ENCODE data around the gene UGT1A5.
"Not testable (repeated sequence)": the region's sequence is repeated elsewhere in the genome, so short reads cannot be mapped to it uniquely, and the experiment has no call there.

The UGT1A5 gene

DNA sequence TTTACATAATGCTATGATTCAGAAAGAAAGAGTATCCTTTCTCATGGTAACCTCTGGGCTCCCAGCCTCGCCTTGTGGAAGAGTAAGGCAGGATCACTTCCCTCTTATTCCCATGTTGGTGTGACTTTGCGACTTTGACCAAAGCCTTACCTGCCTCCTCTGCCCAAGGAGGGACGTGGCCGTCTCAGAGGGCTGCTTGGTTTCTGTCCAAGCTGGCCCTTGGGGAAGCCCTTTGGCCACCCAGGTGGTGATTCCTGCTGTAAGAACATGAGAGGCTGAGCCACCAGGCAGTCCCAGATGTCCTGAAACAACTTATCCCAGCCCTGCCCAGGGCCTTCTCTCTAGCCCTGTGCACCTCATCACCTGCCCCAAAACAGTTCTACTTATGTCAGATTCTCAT is 14.0 kb upstream of the UGT1A5 start:
- no peak for DNase-seq

GRCh38 chr2:233699424-233700027 is 13.2 kb upstream of the UGT1A5 start:
- no peak for DNase-seq

DNA sequence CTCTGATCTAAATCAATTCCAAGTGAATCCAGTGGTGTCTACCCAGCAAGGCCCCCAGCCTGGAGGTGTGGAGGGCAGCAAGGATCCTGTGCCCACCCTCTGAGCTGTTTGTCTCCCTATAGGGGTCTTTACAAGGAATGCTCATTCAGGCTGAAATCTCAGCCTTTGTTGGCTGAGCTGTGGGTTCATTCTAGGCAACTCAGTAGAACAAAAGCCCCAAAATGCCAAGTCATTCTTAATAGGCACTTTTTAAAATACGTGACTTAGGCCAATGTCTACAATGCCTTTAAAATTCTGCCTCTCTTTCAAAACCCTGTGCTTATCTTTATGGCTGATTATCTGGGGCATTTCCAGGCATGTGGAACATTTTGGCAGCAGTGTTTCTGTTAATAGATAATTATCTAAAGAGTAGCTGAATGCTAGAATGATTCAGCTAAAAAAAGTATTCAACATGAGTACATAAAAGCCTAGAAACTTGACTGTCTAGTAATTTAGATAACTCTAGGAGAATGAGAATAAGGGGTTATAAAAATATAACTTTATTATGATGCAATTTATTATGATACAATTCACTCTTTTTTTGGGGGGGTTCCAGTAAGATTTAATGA is 12.6 kb upstream of the UGT1A5 start:
- DNase-seq = no peak

DNA sequence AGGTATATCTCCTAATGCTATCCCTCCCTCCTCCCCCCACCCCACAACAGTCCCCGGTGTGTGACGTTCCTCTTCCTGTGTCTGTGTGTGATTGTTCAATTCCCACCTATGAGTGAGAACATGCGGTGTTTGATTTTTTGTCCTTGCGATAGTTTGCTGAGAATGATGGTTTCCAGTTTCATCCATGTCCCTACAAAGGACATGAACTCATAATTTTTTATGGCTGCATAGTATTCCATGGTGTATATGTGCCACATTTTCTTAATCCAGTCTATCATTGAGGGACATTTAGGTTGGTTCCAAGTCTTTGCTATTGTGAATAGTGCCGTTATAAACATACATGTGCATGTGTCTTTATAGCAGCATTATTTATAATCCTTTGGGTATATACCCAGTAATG is 11.9 kb upstream of the UGT1A5 start:
- not testable (repeated sequence) for DNase-seq

GRCh38 chr2:233702238-233702637 is 10.5 kb upstream of the UGT1A5 start:
- no peak for DNase-seq

DNA sequence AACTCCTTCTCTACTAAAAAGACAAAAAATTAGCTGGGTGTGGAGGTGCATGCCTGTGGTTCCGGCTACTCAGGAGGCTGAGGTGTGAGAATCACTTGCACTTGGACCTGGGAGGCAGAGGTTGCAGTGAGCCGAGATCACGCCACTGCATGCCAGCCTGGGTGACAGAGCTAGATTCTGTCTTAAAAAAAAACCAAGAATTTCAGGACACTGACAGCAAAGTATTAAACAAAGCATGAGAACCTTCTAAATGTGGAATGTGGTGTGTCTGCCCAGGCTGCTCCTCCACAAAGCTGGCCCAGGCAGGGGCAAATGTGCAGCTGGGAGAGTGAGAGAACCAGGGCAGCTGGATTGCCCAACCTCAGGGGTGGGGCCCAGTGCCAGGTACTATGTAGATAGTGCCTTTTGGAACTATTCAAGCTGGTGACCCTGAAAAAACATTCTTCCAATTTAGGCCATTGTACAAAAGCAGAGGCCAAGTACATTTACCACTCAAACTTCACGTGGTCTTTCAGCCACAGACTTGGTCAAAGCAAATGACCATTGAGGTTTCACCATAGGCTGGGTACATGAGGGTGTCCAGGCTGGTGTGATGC is 6.7 kb upstream of the UGT1A5 start:
- no peak for DNase-seq

GRCh38 chr2:233706720-233707119 is 6.0 kb upstream of the UGT1A5 start:
- DNase-seq = no peak

- DNase-seq = no peak
These were observed 4.6 kb upstream of the UGT1A5 start for GRCh38 chr2:233707940-233708644.

- no peak for DNase-seq
These were observed 3.8 kb upstream of the UGT1A5 start for GRCh38 chr2:233708942-233709341.

DNA sequence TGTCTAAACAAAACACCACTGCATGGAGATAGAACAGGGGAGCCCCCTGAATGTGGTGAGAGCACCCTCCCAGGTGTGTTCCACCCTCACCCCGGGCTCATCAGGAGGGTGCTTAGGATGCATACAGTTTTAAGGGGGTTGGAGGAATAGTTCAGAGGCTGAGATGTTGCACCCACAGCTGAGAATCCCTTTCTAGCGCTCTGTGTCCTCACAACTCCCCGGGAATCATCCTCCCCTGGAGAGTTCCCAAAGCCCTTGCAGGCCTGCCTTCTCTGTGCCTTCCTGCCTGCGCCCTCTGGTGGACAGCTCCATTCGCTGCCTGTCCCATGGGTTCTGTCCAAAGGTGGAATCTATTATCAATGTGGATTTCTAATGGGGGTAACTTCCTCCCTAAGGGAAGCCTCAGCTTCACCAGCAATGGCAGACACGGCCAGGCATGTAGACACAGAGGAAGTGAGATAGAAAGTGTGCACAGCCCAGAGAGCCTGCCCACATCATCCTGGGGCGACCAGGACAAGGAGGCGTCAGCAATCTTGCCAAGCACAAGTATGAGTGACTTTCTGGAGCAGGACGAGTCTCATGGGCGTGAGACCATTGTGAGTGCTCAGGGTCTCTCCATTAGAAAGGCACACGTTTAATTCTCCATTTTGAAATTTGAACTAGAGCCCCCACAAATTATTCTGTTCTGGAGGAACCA is 1.2 kb upstream of the UGT1A5 start:
- no peak for DNase-seq

DNA sequence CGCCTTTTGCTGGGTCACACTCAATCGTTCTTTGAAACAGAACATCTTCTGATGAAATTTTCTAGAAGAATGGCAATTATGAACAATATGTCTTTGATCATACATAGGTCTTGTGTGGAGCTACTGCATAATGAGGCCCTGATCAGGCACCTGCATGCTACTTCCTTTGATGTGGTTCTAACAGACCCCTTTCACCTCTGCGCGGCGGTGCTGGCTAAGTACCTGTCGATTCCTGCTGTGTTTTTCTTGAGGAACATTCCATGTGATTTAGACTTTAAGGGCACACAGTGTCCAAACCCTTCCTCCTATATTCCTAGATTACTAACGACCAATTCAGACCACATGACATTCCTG is 532 bp downstream of the UGT1A5 start:
- DNase-seq = no peak

- no peak for DNase-seq
These were observed 1.4 kb downstream of the UGT1A5 start for GRCh38 chr2:233714121-233714520.

DNA sequence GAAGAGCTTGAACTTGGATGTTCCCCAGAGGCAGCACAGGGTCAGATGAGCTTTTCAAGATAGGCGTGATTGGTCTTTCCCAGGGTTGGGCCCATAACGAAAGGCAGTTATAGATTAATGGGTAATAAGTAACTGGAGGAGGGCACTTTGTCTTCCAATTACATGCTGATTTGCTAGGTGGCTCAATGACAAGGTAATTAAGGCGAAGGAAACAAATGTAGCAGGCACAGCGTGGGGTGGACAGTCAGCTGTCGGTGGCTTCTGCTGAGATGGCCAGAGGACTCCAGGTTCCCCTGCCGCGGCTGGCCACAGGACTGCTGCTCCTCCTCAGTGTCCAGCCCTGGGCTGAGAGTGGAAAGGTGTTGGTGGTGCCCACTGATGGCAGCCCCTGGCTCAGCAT is 5.8 kb downstream of the UGT1A5 start, which contains the start of gene UGT1A4:
Gene UGT1A4 (plus strand): TSS at position 185 of the 400 bp plus-strand sequence. CDS start 85 bp downstream, at position 270.
- no peak for DNase-seq

DNA sequence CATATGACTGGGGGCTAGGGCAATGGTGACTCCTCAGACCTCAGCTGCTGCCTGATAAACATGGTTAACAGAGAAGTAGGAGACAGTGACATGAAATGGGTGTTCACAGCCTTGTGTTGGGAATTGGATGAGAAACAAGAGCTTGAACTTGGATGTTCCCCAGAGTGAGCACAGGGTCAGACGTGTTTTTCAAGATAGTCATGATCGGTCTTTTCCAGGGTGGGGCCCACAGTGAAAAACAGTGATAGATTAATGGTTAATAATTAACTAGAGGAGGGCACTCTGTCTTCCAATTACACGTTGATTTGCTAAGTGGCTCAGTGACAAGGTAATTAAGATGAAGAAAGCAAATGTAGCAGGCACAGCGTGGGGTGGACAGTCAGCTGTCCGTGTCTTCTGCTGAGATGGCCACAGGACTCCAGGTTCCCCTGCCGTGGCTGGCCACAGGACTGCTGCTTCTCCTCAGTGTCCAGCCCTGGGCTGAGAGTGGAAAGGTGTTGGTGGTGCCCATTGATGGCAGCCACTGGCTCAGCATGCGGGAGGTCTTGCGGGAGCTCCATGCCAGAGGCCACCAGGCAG is 16.1 kb downstream of the UGT1A5 start, which contains the start of gene UGT1A3:
Gene UGT1A3 (plus strand): TSS at position 320 of the 579 bp plus-strand sequence. CDS start 85 bp downstream, at position 405.
- no peak for DNase-seq

DNA sequence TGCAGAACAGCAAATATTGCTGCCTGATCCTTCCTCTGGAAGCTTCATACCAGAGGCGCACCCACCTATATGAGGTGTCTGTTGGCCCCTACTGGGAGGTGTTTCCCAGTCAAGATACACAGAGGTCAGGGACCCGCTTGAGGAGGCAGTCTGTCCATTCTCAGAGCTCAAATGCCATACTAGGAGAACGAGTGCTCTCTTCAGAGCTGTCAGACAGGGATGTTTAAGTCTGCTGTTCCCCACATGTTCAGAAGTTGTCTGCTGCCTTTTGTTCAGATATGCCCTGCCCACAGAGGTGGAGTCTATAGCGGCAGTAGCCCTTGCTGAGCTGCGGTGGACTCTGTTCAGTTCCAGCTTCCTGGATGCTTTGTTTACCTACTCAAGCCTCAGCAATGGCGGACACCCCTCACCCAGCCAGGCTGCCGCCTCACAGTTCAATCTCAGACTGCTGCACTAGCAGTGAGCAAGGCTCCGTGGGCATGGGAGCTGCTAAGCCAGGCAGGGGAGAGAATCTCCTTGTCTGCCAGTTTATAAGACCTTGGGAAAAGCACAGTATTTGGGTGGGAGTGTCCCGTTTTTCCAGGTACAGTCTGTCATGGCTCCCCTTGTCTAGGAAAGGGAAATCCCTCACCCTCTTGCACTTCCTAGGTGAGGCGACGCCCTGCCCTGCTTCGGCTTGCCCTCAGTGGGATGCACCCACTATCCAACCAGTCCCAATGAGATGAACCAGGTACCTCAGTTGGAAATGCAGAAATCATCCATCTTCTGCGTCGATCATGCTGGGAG is 24.4 kb downstream of the UGT1A5 start:
- DNase-seq = not testable (repeated sequence)

DNA sequence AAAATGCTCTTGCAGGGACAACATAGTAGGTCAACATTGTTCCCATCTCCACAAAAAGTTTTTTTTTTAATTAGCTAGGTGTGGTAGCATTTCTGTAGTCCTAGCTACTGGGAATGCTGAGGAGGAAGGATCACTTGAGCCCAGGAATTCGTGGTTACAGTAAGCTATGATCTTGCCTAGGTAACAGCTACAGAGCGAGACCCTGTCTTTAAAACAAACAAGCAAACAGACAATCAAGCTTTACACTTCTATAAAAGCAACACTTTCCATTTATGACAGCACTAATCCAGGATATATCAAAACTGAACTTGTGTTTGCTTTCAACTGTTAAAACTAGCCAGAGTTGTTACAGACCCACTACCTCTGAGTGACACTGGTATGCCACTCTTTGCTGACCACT is 28.2 kb downstream of the UGT1A5 start:
- no peak for DNase-seq

GRCh38 chr2:233743464-233744259 is 31.0 kb downstream of the UGT1A5 start:
- no peak for DNase-seq

- DNase-seq = no peak
These were observed 32.5 kb downstream of the UGT1A5 start for GRCh38 chr2:233745073-233745755.

GRCh38 chr2:233745838-233746237 is 33.1 kb downstream of the UGT1A5 start:
- DNase-seq = not testable (repeated sequence)

DNA sequence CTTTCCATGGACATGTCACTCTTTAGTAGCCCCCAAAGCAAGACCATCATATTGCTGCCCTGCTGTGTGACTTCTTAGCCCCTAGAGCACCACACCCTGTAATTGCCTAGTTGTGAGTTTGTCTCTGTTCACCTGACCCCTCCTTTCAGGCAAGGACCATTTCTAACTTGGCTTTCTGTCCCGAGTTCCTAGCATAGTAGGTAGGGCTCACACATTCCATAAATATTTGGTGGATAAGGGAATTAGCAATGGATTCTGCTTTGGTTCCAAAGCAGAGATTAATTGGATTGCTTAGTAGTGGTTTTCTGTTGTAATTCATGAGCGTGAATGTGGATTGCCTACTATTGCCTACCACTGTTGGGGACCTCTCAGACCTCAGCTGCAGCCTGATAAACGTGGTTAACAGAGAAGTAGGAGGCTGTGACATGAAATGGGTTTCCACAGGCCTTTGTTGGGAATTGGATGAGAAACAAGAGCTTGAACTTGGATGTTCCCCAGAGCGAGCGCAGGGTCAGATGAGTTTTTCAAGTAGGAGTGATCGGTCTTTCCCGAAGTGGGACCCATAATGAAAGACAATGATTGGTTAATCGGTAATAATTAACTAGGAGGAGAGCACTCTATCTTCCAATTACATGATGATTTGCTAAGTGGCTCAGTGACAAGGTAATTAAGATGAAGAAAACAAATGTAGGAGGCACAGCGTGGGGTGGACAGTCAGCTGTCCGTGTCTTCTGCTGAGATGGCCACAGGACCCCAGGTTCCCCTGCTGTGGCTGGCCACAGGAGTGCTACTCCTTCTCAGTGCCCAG is 34.0 kb downstream of the UGT1A5 start:
- DNase-seq = no peak
